Measurements from ENCODE around the gene VPS13C.

VPS13C gene

GRCh38 chr15:62105266-62105665 is 45.0 kb upstream of the VPS13C start:
- DNase-seq = no peak
- H3K9me3 ChIP-seq = no peaks in the 10 kb centered on the region
- H3K4me3 ChIP-seq (ENCODE audit: low read depth, low read length) = no peak overlapping the region
- H3K36me3 ChIP-seq = no peaks in the 10 kb centered on the region
- TF ChIP-seq, protein P1, sequence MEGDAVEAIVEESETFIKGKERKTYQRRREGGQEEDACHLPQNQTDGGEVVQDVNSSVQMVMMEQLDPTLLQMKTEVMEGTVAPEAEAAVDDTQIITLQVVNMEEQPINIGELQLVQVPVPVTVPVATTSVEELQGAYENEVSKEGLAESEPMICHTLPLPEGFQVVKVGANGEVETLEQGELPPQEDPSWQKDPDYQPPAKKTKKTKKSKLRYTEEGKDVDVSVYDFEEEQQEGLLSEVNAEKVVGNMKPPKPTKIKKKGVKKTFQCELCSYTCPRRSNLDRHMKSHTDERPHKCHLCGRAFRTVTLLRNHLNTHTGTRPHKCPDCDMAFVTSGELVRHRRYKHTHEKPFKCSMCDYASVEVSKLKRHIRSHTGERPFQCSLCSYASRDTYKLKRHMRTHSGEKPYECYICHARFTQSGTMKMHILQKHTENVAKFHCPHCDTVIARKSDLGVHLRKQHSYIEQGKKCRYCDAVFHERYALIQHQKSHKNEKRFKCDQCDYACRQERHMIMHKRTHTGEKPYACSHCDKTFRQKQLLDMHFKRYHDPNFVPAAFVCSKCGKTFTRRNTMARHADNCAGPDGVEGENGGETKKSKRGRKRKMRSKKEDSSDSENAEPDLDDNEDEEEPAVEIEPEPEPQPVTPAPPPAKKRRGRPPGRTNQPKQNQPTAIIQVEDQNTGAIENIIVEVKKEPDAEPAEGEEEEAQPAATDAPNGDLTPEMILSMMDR (IDR thresholded peaks at IDR 0.05; ENCODE audit: low read depth, low read length) = no peak
- peaks cover 31% of the 10 kb centered on the region for H3K4me1 ChIP-seq
- H3K27me3 ChIP-seq = no peaks in the 10 kb centered on the region

DNA sequence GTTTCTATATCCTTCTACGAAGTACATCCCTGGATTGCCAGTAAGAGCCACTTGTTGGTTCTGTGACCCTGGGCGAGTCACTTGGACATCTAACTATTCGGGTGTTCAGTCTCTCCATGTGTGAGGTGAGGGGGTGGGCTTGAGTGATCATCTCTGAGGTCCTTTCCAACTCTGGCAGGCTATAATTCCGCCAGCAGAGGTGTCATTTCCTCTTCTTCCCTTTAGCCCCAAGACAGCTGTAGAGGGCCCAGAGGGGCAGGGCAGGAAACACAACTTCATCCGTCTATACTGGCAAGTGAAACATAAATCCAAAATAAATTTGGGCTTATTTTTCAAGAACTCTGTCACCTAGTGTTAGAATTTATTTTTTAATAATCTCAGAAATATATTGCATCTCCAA is 44.6 kb upstream of the VPS13C start:
- TF ChIP-seq, protein P1 (IDR thresholded peaks at IDR 0.05; ENCODE audit: low read depth, low read length) = no peak
- no peaks in the 10 kb centered on the region for H3K27me3 ChIP-seq
- H3K4me3 ChIP-seq (ENCODE audit: low read depth, low read length) = no peak overlapping the region
- no peak for DNase-seq
- peaks cover 29% of the 10 kb centered on the region for H3K4me1 ChIP-seq
- H3K9me3 ChIP-seq = no peaks in the 10 kb centered on the region
- H3K36me3 ChIP-seq = no peaks in the 10 kb centered on the region

DNA sequence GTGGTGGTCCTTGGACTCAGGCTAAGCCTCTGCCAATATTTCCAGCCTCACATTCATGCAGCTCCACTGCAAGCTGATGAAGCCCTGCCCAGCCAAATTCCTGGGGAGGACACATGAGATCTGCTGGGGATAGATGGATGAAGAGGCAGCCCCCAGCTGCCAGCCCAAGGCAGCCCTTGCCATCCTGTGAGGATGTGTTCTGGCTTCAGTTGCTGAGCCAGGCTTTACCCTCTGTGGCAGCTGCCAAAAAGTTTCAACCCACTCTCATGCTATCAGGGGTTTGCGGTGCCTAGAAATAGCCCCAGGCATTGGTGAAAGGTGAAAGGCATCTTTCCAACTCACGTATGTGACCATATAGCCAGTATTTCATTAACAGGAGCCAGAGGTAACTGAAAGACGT is 44.2 kb upstream of the VPS13C start:
- DNase-seq = no peak
- H3K4me3 ChIP-seq (ENCODE audit: low read depth, low read length) = no peak overlapping the region
- H3K4me1 ChIP-seq = peaks cover 26% of the 10 kb centered on the region
- no peaks in the 10 kb centered on the region for H3K36me3 ChIP-seq
- H3K27me3 ChIP-seq = no peaks in the 10 kb centered on the region
- TF ChIP-seq, protein P1 (IDR thresholded peaks at IDR 0.05; ENCODE audit: low read depth, low read length) = no peak
- H3K9me3 ChIP-seq = no peaks in the 10 kb centered on the region

- TF ChIP-seq, protein P1 (IDR thresholded peaks at IDR 0.05; ENCODE audit: low read depth, low read length) = no peak
- H3K9me3 ChIP-seq = no peaks in the 10 kb centered on the region
- no peaks in the 10 kb centered on the region for H3K36me3 ChIP-seq
- H3K4me3 ChIP-seq (ENCODE audit: low read depth, low read length) = no peak overlapping the region
- peaks cover 18% of the 10 kb centered on the region for H3K4me1 ChIP-seq
- no peak for DNase-seq
- no peaks in the 10 kb centered on the region for H3K27me3 ChIP-seq
These were observed 43.2 kb upstream of the VPS13C start for GRCh38 chr15:62103431-62103830.

- H3K27me3 ChIP-seq = no peaks in the 10 kb centered on the region
- TF ChIP-seq, protein P1 (IDR thresholded peaks at IDR 0.05; ENCODE audit: low read depth, low read length) = no peak
- no peak for DNase-seq
- no peaks in the 10 kb centered on the region for H3K36me3 ChIP-seq
- peaks cover 8% of the 10 kb centered on the region for H3K4me1 ChIP-seq
- no peaks in the 10 kb centered on the region for H3K9me3 ChIP-seq
- no peak overlapping the region for H3K4me3 ChIP-seq (ENCODE audit: low read depth, low read length)
These were observed 38.9 kb upstream of the VPS13C start for GRCh38 chr15:62099094-62099601.

- Histone ChIP-seq H3K27me3 (no peaks in the 10 kb centered on the region), H3K36me3 (no peaks in the 10 kb centered on the region), H3K4me1 (peaks cover 24% of the 10 kb centered on the region), H3K4me3 (ENCODE audit: low read depth, low read length) (no peak overlapping the region), H3K9me3 (no peaks in the 10 kb centered on the region)
- TF ChIP-seq, protein P1 (IDR thresholded peaks at IDR 0.05; ENCODE audit: low read depth, low read length) = no peak
- DNase-seq = peak; percentile 63
These were observed 34.1 kb upstream of the VPS13C start for GRCh38 chr15:62094388-62094787.
